HCT116 (cell line): ENCODE results near the gene MRPS34. TPM values are rescaled to one million over a fixed set of nuclear protein-coding genes. Genes with fewer than 3 reads are reported as not detected.

ENCODE experiments used
- ATAC-seq: fragments of 200-7000 bp; cut with Tn5 transposase; 2 replicates; pipeline ENCODE4 v1.9.1; 2020; ENCODE audit warnings: mild to moderate bottlenecking, moderate library complexity
- BruUV-seq: library from RNA; stranded (reverse); fragments of 400-500 nt; replicated peaks from 2 replicates; lab custom pipeline; 2021; lab: Mats Ljungman, UMichigan
- CTCF ChIA-PET: fragments of 300-600 bp; sonication (Branson Sonifier 250); formaldehyde crosslinking; loops from one replicate; lab custom pipeline; 2021; ENCODE audit warnings: antibody characterized with exemption; lab: Charles Lee
- POLR2A ChIA-PET: fragments of 300-600, 350-600 bp; sonication (Branson Sonifier 250); formaldehyde crosslinking; loops from one replicate; lab custom pipeline; 2021; ENCODE audit warnings: antibody characterized with exemption; lab: Charles Lee
- RAD21 ChIA-PET, 2 experiments: fragments of 300-600 bp; sonication (Branson Sonifier 250); formaldehyde crosslinking; loops; one replicate each; lab custom pipeline; 2023; ENCODE audit warnings: low total read pairs in 2 of 2; ENCODE audit not compliant: uncharacterized antibody in 2 of 2, unreplicated experiment in 2 of 2, low non-redundant PET in 1 of 2; lab: Charles Lee
- DNase-seq: peaks from one replicate; pipeline ENCODE4 v3.0.0-alpha.2; 2010; ENCODE audit warnings: low read depth, low spot score
- H2AFZ ChIP-seq: fragments of 200-600 bp; shearing (Covaris generic), sonication (generic); 2 replicates; pipeline ENCODE4 v1.6.1; 2017; ENCODE audit warnings: low read depth, mixed run types, mixed read lengths, antibody characterized with exemption, low read length; ENCODE audit not compliant: poor library complexity, severe bottlenecking
- H3K27ac ChIP-seq: 2 replicates; pipeline ENCODE4 v1.5.1; 2012; ENCODE audit warnings: low read depth, low read length
- H3K27me3 ChIP-seq: fragments of 200-600 bp; sonication (generic); 2 replicates; pipeline ENCODE4 v1.6.1; 2016; ENCODE audit warnings: mixed run types, low read length, mixed read lengths; ENCODE audit not compliant: insufficient read depth
- H3K36me3 ChIP-seq, 2 experiments: fragments of 200-500 bp in 1 of 2; fragments of 200-600 bp in 1 of 2; sonication (Bioruptor generic) in 1 of 2; sonication (generic) in 1 of 2; 2 replicates each; pipeline versions ENCODE4 v1.5.1 to v1.6.1; 2014 to 2016; ENCODE audit warnings: low read length in 2 of 2, inconsistent platforms in 1 of 2, mixed read lengths in 1 of 2, mixed run types in 1 of 2; ENCODE audit not compliant: insufficient read depth in 2 of 2, control insufficient read depth in 1 of 2
- H3K4me1 ChIP-seq, 2 experiments: fragments of 200-600 bp in 1 of 2; sonication (generic) in 1 of 2; 2 replicates each; pipeline versions ENCODE4 v1.5.1 to v1.6.1; 2012 to 2017; ENCODE audit warnings: low read length in 2 of 2, inconsistent platforms in 1 of 2, mild to moderate bottlenecking in 1 of 2, mixed read lengths in 1 of 2, mixed run types in 1 of 2, moderate library complexity in 1 of 2; ENCODE audit not compliant: insufficient read depth in 2 of 2, control insufficient read depth in 1 of 2
- H3K4me2 ChIP-seq: fragments of 200-600 bp; sonication (generic); 2 replicates; pipeline ENCODE4 v1.6.1; 2017; ENCODE audit warnings: mixed run types, low read length, mixed read lengths
- H3K4me3 ChIP-seq, 2 experiments: fragments of 200-600 bp in 1 of 2; sonication (generic) in 1 of 2; replicated peaks in 1 of 2; 2 replicates each; pipeline ENCODE4 v1.5.1; 2011 to 2016; ENCODE audit warnings: low read length in 2 of 2, control low read depth in 1 of 2, low read depth in 1 of 2, mild to moderate bottlenecking in 1 of 2, mixed read lengths in 1 of 2, mixed run types in 1 of 2
- H3K79me2 ChIP-seq: fragments of 200-600 bp; sonication (generic); 2 replicates; pipeline ENCODE4 v1.6.1; 2017; ENCODE audit warnings: mild to moderate bottlenecking, mixed run types, low read length, moderate library complexity, mixed read lengths; ENCODE audit not compliant: insufficient read depth
- H3K9ac ChIP-seq: fragments of 200-600 bp; sonication (generic); 2 replicates; pipeline ENCODE4 v1.6.1; 2016; ENCODE audit warnings: low read length, mixed read lengths
- H3K9me2 ChIP-seq: fragments of 200-600 bp; sonication (generic), shearing (Covaris generic); 2 replicates; pipeline ENCODE4 v1.6.1; 2017; ENCODE audit warnings: mixed run types, mild to moderate bottlenecking, moderate library complexity; ENCODE audit not compliant: insufficient read depth
- H3K9me3 ChIP-seq, 2 experiments: fragments of 200-500 bp in 1 of 2; fragments of 200-600 bp in 1 of 2; sonication (Bioruptor generic) in 1 of 2; sonication (generic) in 1 of 2; 2 replicates each; pipeline ENCODE4 v1.6.1; 2014 to 2017; ENCODE audit warnings: low read length in 2 of 2, mixed read lengths in 2 of 2, inconsistent platforms in 1 of 2, low read depth in 1 of 2, mild to moderate bottlenecking in 1 of 2, mixed run types in 1 of 2, moderate library complexity in 1 of 2; ENCODE audit not compliant: control insufficient read depth in 1 of 2, insufficient read depth in 1 of 2
- H4K20me1 ChIP-seq: fragments of 200-600 bp; sonication (generic), shearing (Covaris generic); 2 replicates; pipeline ENCODE4 v1.6.1; 2017; ENCODE audit warnings: mixed run types, mild to moderate bottlenecking, moderate library complexity; ENCODE audit not compliant: insufficient read depth
- CBX3 ChIP-seq: IDR thresholded peaks from 2 replicates; pipeline ENCODE4 v1.6.1; 2012; ENCODE audit warnings: low read depth
- CEBPB ChIP-seq: IDR thresholded peaks from 2 replicates; pipeline ENCODE4 v1.6.1; 2012; ENCODE audit warnings: low read depth
- EZH2 ChIP-seq: fragments of 200-600 bp; sonication (generic); IDR thresholded peaks from 2 replicates; pipeline ENCODE4 v1.6.1; 2017; ENCODE audit warnings: antibody characterized with exemption, mixed run types
- JUND ChIP-seq: IDR thresholded peaks from 2 replicates; pipeline ENCODE4 v1.6.1; 2012
- MAX ChIP-seq: IDR thresholded peaks from 2 replicates; pipeline ENCODE4 v1.6.1; 2012
- POLR2A ChIP-seq: IDR thresholded peaks from 2 replicates; pipeline ENCODE4 v1.7.0; 2011; ENCODE audit warnings: borderline replicate concordance; ENCODE audit not compliant: insufficient read depth, insufficient read length; ENCODE audit errors: extremely low read depth
- POLR2AphosphoS5 ChIP-seq: IDR thresholded peaks from 2 replicates; pipeline ENCODE4 v1.6.1; 2011; ENCODE audit warnings: mild to moderate bottlenecking, low read depth, low read length, moderate library complexity
- REST ChIP-seq: IDR thresholded peaks from 2 replicates; pipeline ENCODE4 v1.6.1; 2012; ENCODE audit warnings: low read depth
- SRF ChIP-seq: IDR thresholded peaks from 2 replicates; pipeline ENCODE4 v1.6.1; 2012; ENCODE audit warnings: low read depth
- ZBTB33 ChIP-seq: IDR thresholded peaks from 2 replicates; pipeline ENCODE4 v1.6.1; 2011; ENCODE audit warnings: mild to moderate bottlenecking, low read length, moderate library complexity; ENCODE audit not compliant: insufficient replicate concordance; ENCODE audit errors: extremely low read depth
- ZFX ChIP-seq: fragments of 450-650 bp; IDR thresholded peaks from 2 replicates; pipeline ENCODE4 v1.6.1; 2017
- ZNF274 ChIP-seq: fragments of 200-500 bp; sonication (Bioruptor generic); IDR thresholded peaks from 2 replicates; pipeline ENCODE4 v1.6.1; 2014; ENCODE audit warnings: mild to moderate bottlenecking, low read depth, low read length, inconsistent platforms
- intact Hi-C: fragments of 100-400 bp; cut with micrococcal nuclease; formaldehyde crosslinking; loops from 2 replicates; pipeline ENCODE4 v1.10.0; 2022
- total RNA-seq: library from RNA; stranded (reverse); gene quantifications from one replicate; pipeline ENCODE4 v1.2.1, GENCODE V29; 2021; ENCODE audit not compliant: unreplicated experiment

Gene MRPS34
- total RNA-seq, 1 experiment from 2014 or later: 200 TPM

GRCh38 chr16:1772362-1772907, 499 bp downstream of the MRPS34 start, which contains the start of gene EME2:
Gene EME2 (plus strand): TSS chr16:1772810. CDS start chr16:1773228, 418 bp downstream.
- TF ChIP-seq JUND (no peak), ZNF274 (no peak), POLR2AphosphoS5 (no peak), ZBTB33 (no peak), POLR2A (no peak), CEBPB (no peak), MAX (no peak), EZH2 (no peak), ZFX (no peak), CBX3 (no peak), SRF (no peak), REST (no peak)
- peak within 1 kb of the TSS; percentile 88 to 97 for H3K4me3 ChIP-seq
- H3K36me3 ChIP-seq: peaks cover 0 to 8% of the 10 kb centered on the region in 2 experiments; a peak in 2 of 4 replicates
- RAD21 ChIA-PET: no interaction called here
- peaks cover 5% of the 10 kb centered on the region; the same call in 1 of the 2 replicates for H4K20me1 ChIP-seq
- peak within 1 kb of the TSS; percentile 95 for H3K27ac ChIP-seq
- peak within 1 kb of the TSS; percentile 93 for H3K9ac ChIP-seq
- no peak for DNase-seq
- no peaks in the 10 kb centered on the region for H3K9me2 ChIP-seq
- H3K27me3 ChIP-seq: no peaks in the 10 kb centered on the region
- peak; percentile 7 for ATAC-seq
- intact Hi-C loops: no loop called here
- BruUV-seq: no TSS peak
- no peak within 1 kb of the TSS for H2AFZ ChIP-seq
- CTCF ChIA-PET: interaction anchor here (0.7 to 1.9 kb wide), 4 partner anchors 10 to 94 kb away, joined by 3 to 13 read pairs (median 4); partner anchors contain the start of genes FAHD1, HAGH, JPT2 and MAPK8IP3
- no peaks in the 10 kb centered on the region for H3K9me3 ChIP-seq
- H3K79me2 ChIP-seq: peaks cover 52% of the 10 kb centered on the region
- POLR2A ChIA-PET: interaction anchor here (3.5 kb wide), 1 partner anchor 10 kb away, joined by 23 read pairs; the partner anchor contains the start of genes NUBP2 and SPSB3
- H3K4me2 ChIP-seq: peak within 1 kb of the TSS; percentile 100
- H3K4me1 ChIP-seq: peaks cover 14 to 29% of the 10 kb centered on the region in 2 experiments
